BLaER1 treated with 17β-estradiol and CSF1 and Interleukin-3, amounts not matched to agents 10 nM and 100 nM (cell line): ENCODE results near the gene TP73.

Source experiments
- H3K27ac ChIP-seq, 11 experiments: shearing (Covaris generic); formaldehyde crosslinking; 2 replicates each; pipeline ENCODE4 v1.8.1; 2022
- H3K27me3 ChIP-seq, 11 experiments: shearing (Covaris generic); formaldehyde crosslinking; 2 replicates each; pipeline ENCODE4 v1.8.1; 2022
- H3K36me3 ChIP-seq, 11 experiments: shearing (Covaris generic); formaldehyde crosslinking; 2 replicates each; pipeline ENCODE4 v1.8.1; 2022
- H3K4me1 ChIP-seq, 10 experiments: shearing (Covaris generic); formaldehyde crosslinking; 2 replicates each; pipeline ENCODE4 v1.8.1; 2022
- H3K4me2 ChIP-seq, 11 experiments: shearing (Covaris generic); formaldehyde crosslinking; 2 replicates each; pipeline ENCODE4 v1.8.1; 2022
- H3K4me3 ChIP-seq, 10 experiments: shearing (Covaris generic); formaldehyde crosslinking; 2 replicates each; pipeline ENCODE4 v1.8.1; 2022
- H3K9ac ChIP-seq, 11 experiments: shearing (Covaris generic); formaldehyde crosslinking; 2 replicates each; pipeline ENCODE4 v1.8.1; 2022
- H3K9me3 ChIP-seq, 11 experiments: shearing (Covaris generic); formaldehyde crosslinking; replicated peaks in 1 of 11; 2 replicates each; pipeline ENCODE4 v1.8.1; 2022
- H4K20me1 ChIP-seq, 11 experiments: shearing (Covaris generic); formaldehyde crosslinking; 2 replicates each; pipeline ENCODE4 v1.8.1; 2022
- Cebpa-rat ChIP-seq, 11 experiments: shearing (Covaris generic); IDR thresholded peaks; 2 replicates each; pipeline ENCODE4 v1.8.1; 2022

Gene TP73

GRCh38 chr1:3727825-3728776 is 75.8 kb downstream of the TP73 start:
- peaks cover 10 to 37% (median 19%) of the 10 kb centered on the region in 10 experiments; a peak in 19 of 20 replicates for H3K4me1 ChIP-seq
- H3K27ac ChIP-seq: no peak overlapping the region
- H3K9ac ChIP-seq: no peak overlapping the region
- TF ChIP-seq Cebpa-rat (IDR thresholded peaks at IDR 0.05): no peak
- no peak overlapping the region for H3K4me2 ChIP-seq
- no peaks in the 10 kb centered on the region for H3K9me3 ChIP-seq
- no peaks in the 10 kb centered on the region for H3K36me3 ChIP-seq
- H4K20me1 ChIP-seq: peaks cover 0 to 16% (median 0%) of the 10 kb centered on the region in 11 experiments; a peak in 2 of 22 replicates
- H3K27me3 ChIP-seq: peaks cover 0 to 26% (median 7%) of the 10 kb centered on the region in 11 experiments; a peak in 10 of 22 replicates
- H3K4me3 ChIP-seq: no peak overlapping the region

- H3K36me3 ChIP-seq: peaks cover 0 to 2% (median 0%) of the 10 kb centered on the region in 11 experiments; a peak in 1 of 22 replicates
- H3K4me2 ChIP-seq: peak overlapping the region in 9 of 11 experiments; percentile 46 to 84 (median 74); a peak in 19 of 22 replicates
- no peak overlapping the region; a peak in 1 of 22 replicates for H3K9ac ChIP-seq
- H3K9me3 ChIP-seq: no peaks in the 10 kb centered on the region
- peaks cover 0 to 16% (median 0%) of the 10 kb centered on the region in 11 experiments; a peak in 2 of 22 replicates for H4K20me1 ChIP-seq
- peaks cover 0 to 26% (median 7%) of the 10 kb centered on the region in 11 experiments; a peak in 10 of 22 replicates for H3K27me3 ChIP-seq
- H3K4me1 ChIP-seq: peaks cover 10 to 34% (median 24%) of the 10 kb centered on the region in 10 experiments; a peak in 19 of 20 replicates
- no peak for TF ChIP-seq Cebpa-rat (IDR thresholded peaks at IDR 0.05)
- peak overlapping the region in 3 of 11 experiments; percentile 2 to 46 (median 37); a peak in 3 of 22 replicates for H3K27ac ChIP-seq
- H3K4me3 ChIP-seq: no peak overlapping the region
Observed at GRCh38 chr1:3729594-3730542, 77.6 kb downstream of the TP73 start.

- no peak for TF ChIP-seq Cebpa-rat (IDR thresholded peaks at IDR 0.05)
- Histone ChIP-seq H3K4me2 (peak overlapping the region in 9 of 11 experiments; percentile 46 to 84 (median 74); a peak in 19 of 22 replicates), H3K4me1 (peaks cover 10 to 42% (median 30%) of the 10 kb centered on the region in 10 experiments; a peak in 19 of 20 replicates), H3K9ac (no peak overlapping the region; a peak in 1 of 22 replicates), H3K36me3 (peaks cover 0 to 5% (median 0%) of the 10 kb centered on the region in 11 experiments; a peak in 1 of 22 replicates), H3K27ac (no peak overlapping the region; a peak in 1 of 22 replicates), H4K20me1 (peaks cover 0 to 16% (median 0%) of the 10 kb centered on the region in 11 experiments; a peak in 2 of 22 replicates), H3K27me3 (peaks cover 0 to 26% (median 7%) of the 10 kb centered on the region in 11 experiments; a peak in 10 of 22 replicates), H3K9me3 (no peaks in the 10 kb centered on the region), H3K4me3 (no peak overlapping the region)
Observed at GRCh38 chr1:3730543-3731247, 78.4 kb downstream of the TP73 start.

DNA sequence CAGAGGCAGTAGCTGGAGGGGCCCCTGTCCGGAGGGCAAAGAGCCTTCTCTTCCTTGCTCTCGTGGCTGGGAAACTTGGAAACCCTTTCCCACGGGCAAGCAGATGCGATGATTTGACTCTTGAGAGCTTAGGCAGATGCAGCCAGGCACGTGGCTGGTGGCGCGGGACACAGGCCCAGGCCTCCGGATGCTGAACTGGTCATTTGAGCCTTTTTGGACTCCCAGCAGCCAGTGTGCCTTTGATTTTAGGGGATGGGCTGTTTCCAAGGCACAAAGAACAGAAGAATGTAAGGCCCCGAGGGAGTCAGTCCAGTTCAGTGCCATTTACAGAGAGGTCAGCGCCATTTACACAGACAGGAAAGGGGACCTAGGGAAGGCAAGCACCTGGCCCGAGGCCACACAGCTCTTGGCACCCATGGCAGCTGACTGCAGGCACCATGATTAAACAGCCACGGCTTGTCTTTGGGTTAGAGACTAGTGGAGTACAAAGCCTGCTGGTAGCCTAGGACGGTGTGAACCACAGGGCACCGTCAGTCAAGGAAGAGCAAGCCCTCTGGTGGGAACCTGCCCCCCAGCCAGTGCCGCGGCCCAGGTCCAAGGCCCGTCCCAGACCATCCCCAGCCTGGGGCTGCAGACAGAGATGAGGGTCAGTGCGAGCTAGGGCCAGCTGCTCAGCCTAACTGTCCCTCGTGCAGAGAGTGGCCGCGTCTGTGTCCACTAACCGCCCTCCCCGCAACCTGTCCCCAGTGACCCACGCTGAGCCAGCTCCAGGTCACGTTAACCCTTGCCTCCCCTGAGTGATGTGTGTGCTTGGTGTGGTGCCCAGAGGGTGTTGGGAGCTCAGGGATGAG is 79.5 kb downstream of the TP73 start:
- Histone ChIP-seq H4K20me1 (peaks cover 0 to 16% (median 0%) of the 10 kb centered on the region in 11 experiments; a peak in 3 of 22 replicates), H3K36me3 (peaks cover 3 to 12% (median 8%) of the 10 kb centered on the region in 11 experiments; a peak in 18 of 22 replicates), H3K4me3 (no peak overlapping the region), H3K9me3 (no peaks in the 10 kb centered on the region), H3K27me3 (peaks cover 0 to 26% (median 7%) of the 10 kb centered on the region in 11 experiments; a peak in 10 of 22 replicates), H3K4me1 (peaks cover 15 to 52% (median 41%) of the 10 kb centered on the region in 10 experiments), H3K27ac (no peak overlapping the region), H3K4me2 (peak overlapping the region in 6 of 11 experiments; percentile 9 to 81 (median 72); a peak in 5 of 22 replicates), H3K9ac (no peak overlapping the region)
- no peak for TF ChIP-seq Cebpa-rat (IDR thresholded peaks at IDR 0.05)

- H3K4me1 ChIP-seq: peaks cover 15 to 52% (median 41%) of the 10 kb centered on the region in 10 experiments
- H3K27me3 ChIP-seq: peaks cover 0 to 24% (median 7%) of the 10 kb centered on the region in 11 experiments; a peak in 10 of 22 replicates
- H3K9ac ChIP-seq: no peak overlapping the region
- H3K36me3 ChIP-seq: peaks cover 10 to 19% (median 15%) of the 10 kb centered on the region in 11 experiments; a peak in 19 of 22 replicates
- no peak for TF ChIP-seq Cebpa-rat (IDR thresholded peaks at IDR 0.05)
- no peaks in the 10 kb centered on the region for H3K9me3 ChIP-seq
- H3K4me2 ChIP-seq: no peak overlapping the region
- no peak overlapping the region for H3K27ac ChIP-seq
- H4K20me1 ChIP-seq: peaks cover 0 to 11% (median 0%) of the 10 kb centered on the region in 11 experiments; a peak in 3 of 22 replicates
- no peak overlapping the region for H3K4me3 ChIP-seq
Observed at GRCh38 chr1:3732434-3733093, 80.2 kb downstream of the TP73 start.

GRCh38 chr1:3733094-3733882 is 81.0 kb downstream of the TP73 start:
- Histone ChIP-seq H3K36me3 (peaks cover 17 to 26% (median 22%) of the 10 kb centered on the region in 11 experiments), H4K20me1 (peaks cover 0 to 11% (median 0%) of the 10 kb centered on the region in 11 experiments; a peak in 5 of 22 replicates), H3K4me1 (peaks cover 15 to 52% (median 41%) of the 10 kb centered on the region in 10 experiments), H3K9ac (no peak overlapping the region), H3K4me2 (no peak overlapping the region), H3K27ac (no peak overlapping the region), H3K9me3 (no peaks in the 10 kb centered on the region), H3K27me3 (peaks cover 0 to 22% (median 7%) of the 10 kb centered on the region in 11 experiments; a peak in 10 of 22 replicates), H3K4me3 (no peak overlapping the region)
- no peak for TF ChIP-seq Cebpa-rat (IDR thresholded peaks at IDR 0.05)
